ENCODE results near the gene HSPBP1.

The HSPBP1 gene

GRCh38 chr19:55247621-55248099 is 32.2 kb downstream of the HSPBP1 start:
- Histone ChIP-seq H3K9me3 (ENCODE audit: control insufficient read depth, low read length) (no peaks in the 10 kb centered on the region), H3K27ac (ENCODE audit: insufficient read depth, low read depth, low read length, poor library complexity, severe bottlenecking) (no peak overlapping the region), H3K4me1 (ENCODE audit: control insufficient read depth, insufficient read depth, low read length) (no peaks in the 10 kb centered on the region), H3K27me3 (ENCODE audit: control insufficient read depth, insufficient read depth, low read length, poor library complexity, severe bottlenecking) (no peaks in the 10 kb centered on the region), H3K36me3 (ENCODE audit: control insufficient read depth, insufficient read depth, low read length) (peaks cover 20% of the 10 kb centered on the region), H3K4me3 (ENCODE audit: insufficient read depth, low read depth, low read length) (no peak overlapping the region)
- 86% methylated on average over 9 to 10 of the region's 10 CpGs for WGBS, 2 experiments

- Histone ChIP-seq H3K4me1 (ENCODE audit: control insufficient read depth, insufficient read depth, low read length) (no peaks in the 10 kb centered on the region), H3K9me3 (ENCODE audit: control insufficient read depth, low read length) (no peaks in the 10 kb centered on the region), H3K27ac (ENCODE audit: insufficient read depth, low read depth, low read length, poor library complexity, severe bottlenecking) (no peak overlapping the region), H3K36me3 (ENCODE audit: control insufficient read depth, insufficient read depth, low read length) (peaks cover 27% of the 10 kb centered on the region), H3K27me3 (ENCODE audit: control insufficient read depth, insufficient read depth, low read length, poor library complexity, severe bottlenecking) (no peaks in the 10 kb centered on the region), H3K4me3 (ENCODE audit: insufficient read depth, low read depth, low read length) (no peak overlapping the region)
- 92 to 94% methylated on average over 40 of the region's 40 CpGs for WGBS, 2 experiments
Observed at GRCh38 chr19:55246462-55247451, 33.2 kb downstream of the HSPBP1 start.

DNA sequence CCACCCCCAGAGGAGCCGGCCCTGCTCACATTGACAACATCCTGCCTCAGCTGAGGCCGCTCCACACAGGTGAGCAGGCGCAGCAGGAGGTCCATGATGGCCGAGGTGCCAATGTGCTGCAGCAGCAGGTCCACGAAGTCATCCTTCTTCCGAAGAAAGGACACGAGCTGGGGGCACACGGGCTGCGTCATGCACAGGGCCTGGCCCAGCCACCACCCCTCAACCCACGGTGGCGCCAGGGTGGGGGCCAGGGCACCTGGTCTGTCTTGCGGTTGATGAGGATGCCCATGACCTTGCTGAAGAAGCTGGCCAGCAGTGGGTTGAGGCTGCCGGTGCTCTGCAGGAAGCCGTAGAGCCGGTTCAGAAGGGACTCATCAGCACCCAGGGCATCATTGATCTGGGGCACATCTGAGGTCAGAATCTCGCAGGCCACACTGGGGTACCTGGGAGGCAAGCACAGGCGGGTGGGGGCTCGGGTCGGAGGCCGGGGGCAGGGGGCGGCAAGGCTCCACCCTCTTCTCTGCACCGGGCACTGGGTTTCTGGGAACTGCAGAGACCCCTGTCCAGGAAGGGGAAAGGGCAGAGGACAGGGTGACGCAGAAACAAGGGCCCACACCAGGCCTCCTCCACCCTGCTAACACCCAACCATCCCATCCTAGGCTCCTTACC is 34.5 kb downstream of the HSPBP1 start:
- Histone ChIP-seq H3K4me3 (ENCODE audit: insufficient read depth, low read depth, low read length) (no peak overlapping the region), H3K27ac (ENCODE audit: insufficient read depth, low read depth, low read length, poor library complexity, severe bottlenecking) (no peak overlapping the region), H3K9me3 (ENCODE audit: control insufficient read depth, low read length) (no peaks in the 10 kb centered on the region), H3K4me1 (ENCODE audit: control insufficient read depth, insufficient read depth, low read length) (no peaks in the 10 kb centered on the region), H3K27me3 (ENCODE audit: control insufficient read depth, insufficient read depth, low read length, poor library complexity, severe bottlenecking) (no peaks in the 10 kb centered on the region), H3K36me3 (ENCODE audit: control insufficient read depth, insufficient read depth, low read length) (peaks cover 33% of the 10 kb centered on the region)
- 95% methylated on average over 23 of the region's 23 CpGs for WGBS, 2 experiments

GRCh38 chr19:55244004-55244680 is 35.8 kb downstream of the HSPBP1 start:
- no peaks in the 10 kb centered on the region for H3K27me3 ChIP-seq (ENCODE audit: control insufficient read depth, insufficient read depth, low read length, poor library complexity, severe bottlenecking)
- no peak overlapping the region for H3K27ac ChIP-seq (ENCODE audit: insufficient read depth, low read depth, low read length, poor library complexity, severe bottlenecking)
- no peaks in the 10 kb centered on the region for H3K4me1 ChIP-seq (ENCODE audit: control insufficient read depth, insufficient read depth, low read length)
- no peaks in the 10 kb centered on the region for H3K9me3 ChIP-seq (ENCODE audit: control insufficient read depth, low read length)
- H3K36me3 ChIP-seq (ENCODE audit: control insufficient read depth, insufficient read depth, low read length): peaks cover 44% of the 10 kb centered on the region
- 94 to 96% methylated on average over 12 of the region's 12 CpGs for WGBS, 2 experiments
- H3K4me3 ChIP-seq (ENCODE audit: insufficient read depth, low read depth, low read length): no peak overlapping the region

- Histone ChIP-seq H3K36me3 (ENCODE audit: control insufficient read depth, insufficient read depth, low read length) (peaks cover 51% of the 10 kb centered on the region), H3K9me3 (ENCODE audit: control insufficient read depth, low read length) (no peaks in the 10 kb centered on the region), H3K27ac (ENCODE audit: insufficient read depth, low read depth, low read length, poor library complexity, severe bottlenecking) (no peak overlapping the region), H3K27me3 (ENCODE audit: control insufficient read depth, insufficient read depth, low read length, poor library complexity, severe bottlenecking) (no peaks in the 10 kb centered on the region), H3K4me1 (ENCODE audit: control insufficient read depth, insufficient read depth, low read length) (no peaks in the 10 kb centered on the region), H3K4me3 (ENCODE audit: insufficient read depth, low read depth, low read length) (no peak overlapping the region)
- WGBS, 2 experiments: 88 to 94% methylated on average over 7 of the region's 7 CpGs
Observed at GRCh38 chr19:55242517-55242916, 37.4 kb downstream of the HSPBP1 start.

DNA sequence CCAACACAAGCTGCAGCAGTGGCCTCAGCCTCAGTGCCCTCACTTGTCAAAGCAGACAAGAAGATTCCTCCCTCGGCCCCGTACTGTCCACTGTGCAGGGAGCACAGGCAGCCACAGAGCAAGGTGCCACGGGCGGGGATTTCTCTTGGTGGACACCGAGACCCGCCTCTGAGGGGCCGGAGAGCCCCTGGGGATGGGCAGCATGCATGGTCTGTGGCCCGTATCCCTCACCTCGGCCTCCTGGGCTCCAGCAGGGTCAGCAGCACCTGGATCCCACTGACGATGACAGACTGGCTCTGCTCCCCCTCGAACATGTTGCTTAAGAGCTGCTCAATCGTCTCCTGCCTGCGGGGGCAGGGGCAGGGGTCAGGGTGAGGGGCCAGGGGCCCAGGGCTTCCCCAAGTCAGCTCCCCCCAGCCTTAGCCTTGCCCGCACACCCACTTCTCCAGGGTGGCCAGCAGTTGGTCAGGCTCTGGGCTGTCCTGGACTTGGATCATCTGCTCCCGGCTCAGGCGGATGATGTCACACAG is 37.9 kb downstream of the HSPBP1 start:
- no peak overlapping the region for H3K4me3 ChIP-seq (ENCODE audit: insufficient read depth, low read depth, low read length)
- H3K4me1 ChIP-seq (ENCODE audit: control insufficient read depth, insufficient read depth, low read length): no peaks in the 10 kb centered on the region
- no peak overlapping the region for H3K27ac ChIP-seq (ENCODE audit: insufficient read depth, low read depth, low read length, poor library complexity, severe bottlenecking)
- WGBS, 2 experiments: 95% methylated on average over 16 of the region's 16 CpGs
- H3K36me3 ChIP-seq (ENCODE audit: control insufficient read depth, insufficient read depth, low read length): peaks cover 54% of the 10 kb centered on the region
- H3K9me3 ChIP-seq (ENCODE audit: control insufficient read depth, low read length): no peaks in the 10 kb centered on the region
- H3K27me3 ChIP-seq (ENCODE audit: control insufficient read depth, insufficient read depth, low read length, poor library complexity, severe bottlenecking): no peaks in the 10 kb centered on the region

DNA sequence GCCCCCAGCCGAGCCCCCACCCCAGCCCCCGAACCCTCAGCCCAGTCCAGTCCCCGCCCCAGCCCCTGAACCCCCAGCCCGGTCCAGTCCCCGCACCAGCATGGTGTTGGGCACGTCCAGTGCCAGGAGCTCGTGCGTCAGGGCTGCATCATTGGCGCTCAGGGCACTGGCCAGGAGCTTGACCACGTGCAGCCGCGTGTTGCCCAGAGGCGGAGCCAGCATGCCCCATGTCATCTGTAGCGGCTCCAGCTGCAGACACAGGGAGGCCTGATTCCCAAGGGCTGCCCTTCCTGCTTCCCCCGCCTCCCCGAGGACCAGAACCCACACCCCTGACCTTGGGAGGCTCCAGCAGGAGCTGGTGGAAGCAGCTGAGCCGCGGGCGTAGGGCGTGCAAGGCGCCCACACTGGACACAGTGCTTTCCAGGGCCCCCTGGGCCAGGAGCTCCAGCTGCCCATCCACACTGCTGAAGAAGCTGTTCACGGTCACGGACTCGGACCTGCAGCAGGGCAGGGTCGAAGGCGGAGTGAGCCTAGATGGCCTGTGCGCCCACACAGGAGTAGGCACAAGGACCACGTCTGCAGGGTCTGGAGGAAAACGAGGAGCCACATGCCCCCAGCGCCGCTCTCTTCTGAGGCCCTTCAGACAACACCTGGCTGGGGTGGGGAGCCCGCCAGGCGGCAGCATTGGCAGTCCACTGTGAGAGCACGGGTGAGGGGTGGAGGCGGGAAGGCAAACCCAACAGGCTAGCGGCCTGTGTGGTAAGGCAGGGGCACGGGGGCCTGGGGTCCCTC is 38.6 kb downstream of the HSPBP1 start:
- 96% methylated on average over 37 of the region's 37 CpGs for WGBS, 2 experiments
- peaks cover 61% of the 10 kb centered on the region for H3K36me3 ChIP-seq (ENCODE audit: control insufficient read depth, insufficient read depth, low read length)
- H3K27ac ChIP-seq (ENCODE audit: insufficient read depth, low read depth, low read length, poor library complexity, severe bottlenecking): no peak overlapping the region
- H3K27me3 ChIP-seq (ENCODE audit: control insufficient read depth, insufficient read depth, low read length, poor library complexity, severe bottlenecking): no peaks in the 10 kb centered on the region
- no peak overlapping the region for H3K4me3 ChIP-seq (ENCODE audit: insufficient read depth, low read depth, low read length)
- H3K4me1 ChIP-seq (ENCODE audit: control insufficient read depth, insufficient read depth, low read length): no peaks in the 10 kb centered on the region
- no peaks in the 10 kb centered on the region for H3K9me3 ChIP-seq (ENCODE audit: control insufficient read depth, low read length)

GRCh38 chr19:55240713-55241020 is 39.2 kb downstream of the HSPBP1 start:
- Histone ChIP-seq H3K36me3 (ENCODE audit: control insufficient read depth, insufficient read depth, low read length) (peaks cover 64% of the 10 kb centered on the region), H3K27ac (ENCODE audit: insufficient read depth, low read depth, low read length, poor library complexity, severe bottlenecking) (no peak overlapping the region), H3K4me1 (ENCODE audit: control insufficient read depth, insufficient read depth, low read length) (no peaks in the 10 kb centered on the region), H3K4me3 (ENCODE audit: insufficient read depth, low read depth, low read length) (no peak overlapping the region), H3K27me3 (ENCODE audit: control insufficient read depth, insufficient read depth, low read length, poor library complexity, severe bottlenecking) (no peaks in the 10 kb centered on the region), H3K9me3 (ENCODE audit: control insufficient read depth, low read length) (no peaks in the 10 kb centered on the region)
- 94 to 96% methylated on average over 5 to 6 of the region's 6 CpGs for WGBS, 2 experiments

GRCh38 chr19:55239004-55239403 is 40.9 kb downstream of the HSPBP1 start:
- Histone ChIP-seq H3K9me3 (ENCODE audit: control insufficient read depth, low read length) (no peaks in the 10 kb centered on the region), H3K4me1 (ENCODE audit: control insufficient read depth, insufficient read depth, low read length) (no peaks in the 10 kb centered on the region), H3K27ac (ENCODE audit: insufficient read depth, low read depth, low read length, poor library complexity, severe bottlenecking) (no peak overlapping the region), H3K36me3 (ENCODE audit: control insufficient read depth, insufficient read depth, low read length) (peaks cover 53% of the 10 kb centered on the region), H3K27me3 (ENCODE audit: control insufficient read depth, insufficient read depth, low read length, poor library complexity, severe bottlenecking) (no peaks in the 10 kb centered on the region), H3K4me3 (ENCODE audit: insufficient read depth, low read depth, low read length) (no peak overlapping the region)
- 96% methylated on average over 12 of the region's 12 CpGs for WGBS, 2 experiments
